T47D (cell line): ENCODE results near the gene DIS3L2.

Experiments used
- DNase-seq, 2 experiments: peaks; one replicate each; pipeline versions ENCODE4 v3.0.0 to v3.0.0-alpha.2; 2011 to 2012; ENCODE audit warnings: low read depth in 1 of 2, low spot score in 1 of 2
- JUND ChIP-seq: IDR thresholded peaks from 2 replicates; pipeline ENCODE4 v1.6.1; 2012; ENCODE audit warnings: low read depth
- in situ Hi-C: cut with HindIII; loops from 2 replicates; pipeline ENCODE4 v1.10.0; 2016; ENCODE audit warnings: low sequenced_read_pairs, low pct_unique_long_range_greater_than_20kb

Gene DIS3L2

GRCh38 chr2:231961349-231962166 lies at the start of gene DIS3L2:
DIS3L2 (plus strand) TSS chr2:231961713; CDS start chr2:232014928, 53,215 bp downstream.
- TF ChIP-seq JUND: no peak
- peak; percentile 68 to 79 for DNase-seq
- in situ Hi-C loops: no loop called here

- in situ Hi-C loops: no loop called here
- DNase-seq: no peak
- no peak for TF ChIP-seq JUND
Measured at GRCh38 chr2:231914077-231914690, 47.3 kb upstream of the DIS3L2 start.

- no peak for TF ChIP-seq JUND
- in situ Hi-C loops: no loop called here
- DNase-seq: no peak
Measured at GRCh38 chr2:231917280-231918066, 44.0 kb upstream of the DIS3L2 start.

- in situ Hi-C loops: no loop called here
- no peak for TF ChIP-seq JUND
- no peak for DNase-seq
Measured at GRCh38 chr2:231918501-231919330, 42.8 kb upstream of the DIS3L2 start.

- in situ Hi-C loops: no loop called here
- DNase-seq: no peak
- no peak for TF ChIP-seq JUND
Measured at GRCh38 chr2:231919341-231920035, 42.0 kb upstream of the DIS3L2 start.

- no peak for TF ChIP-seq JUND
- in situ Hi-C loops: no loop called here
- no peak for DNase-seq
Measured at GRCh38 chr2:231920366-231920765, 41.1 kb upstream of the DIS3L2 start.

GRCh38 chr2:231920795-231921194 lies 40.7 kb upstream of the DIS3L2 start:
- TF ChIP-seq JUND: no peak
- in situ Hi-C loops: no loop called here
- no peak for DNase-seq

- in situ Hi-C loops: no loop called here
- DNase-seq: no peak
- TF ChIP-seq JUND: no peak
Measured at GRCh38 chr2:231922311-231923009, 39.1 kb upstream of the DIS3L2 start.

- no peak for TF ChIP-seq JUND
- in situ Hi-C loops: no loop called here
- no peak for DNase-seq
Measured at GRCh38 chr2:231923010-231923344, 38.5 kb upstream of the DIS3L2 start.

- in situ Hi-C loops: no loop called here
- DNase-seq: no peak
- no peak for TF ChIP-seq JUND
Measured at GRCh38 chr2:231923951-231924888, 37.3 kb upstream of the DIS3L2 start.
